Measurements from ENCODE around the gene L3HYPDH.

The L3HYPDH gene

GRCh38 chr14:59480166-59480565 lies 4.0 kb downstream of the L3HYPDH start:
- in situ Hi-C loops (cut with MboI; ENCODE audit: low sequenced_read_pairs): no loop called here

- in situ Hi-C loops (cut with MboI; ENCODE audit: low sequenced_read_pairs): no loop called here
These were observed 5.7 kb downstream of the L3HYPDH start for GRCh38 chr14:59478540-59478939.

- in situ Hi-C loops (cut with MboI; ENCODE audit: low sequenced_read_pairs): no loop called here
These were observed 8.5 kb downstream of the L3HYPDH start for GRCh38 chr14:59475709-59476108.

- in situ Hi-C loops (cut with MboI; ENCODE audit: low sequenced_read_pairs): no loop called here
These were observed 10.0 kb downstream of the L3HYPDH start for GRCh38 chr14:59474172-59474571.

DNA sequence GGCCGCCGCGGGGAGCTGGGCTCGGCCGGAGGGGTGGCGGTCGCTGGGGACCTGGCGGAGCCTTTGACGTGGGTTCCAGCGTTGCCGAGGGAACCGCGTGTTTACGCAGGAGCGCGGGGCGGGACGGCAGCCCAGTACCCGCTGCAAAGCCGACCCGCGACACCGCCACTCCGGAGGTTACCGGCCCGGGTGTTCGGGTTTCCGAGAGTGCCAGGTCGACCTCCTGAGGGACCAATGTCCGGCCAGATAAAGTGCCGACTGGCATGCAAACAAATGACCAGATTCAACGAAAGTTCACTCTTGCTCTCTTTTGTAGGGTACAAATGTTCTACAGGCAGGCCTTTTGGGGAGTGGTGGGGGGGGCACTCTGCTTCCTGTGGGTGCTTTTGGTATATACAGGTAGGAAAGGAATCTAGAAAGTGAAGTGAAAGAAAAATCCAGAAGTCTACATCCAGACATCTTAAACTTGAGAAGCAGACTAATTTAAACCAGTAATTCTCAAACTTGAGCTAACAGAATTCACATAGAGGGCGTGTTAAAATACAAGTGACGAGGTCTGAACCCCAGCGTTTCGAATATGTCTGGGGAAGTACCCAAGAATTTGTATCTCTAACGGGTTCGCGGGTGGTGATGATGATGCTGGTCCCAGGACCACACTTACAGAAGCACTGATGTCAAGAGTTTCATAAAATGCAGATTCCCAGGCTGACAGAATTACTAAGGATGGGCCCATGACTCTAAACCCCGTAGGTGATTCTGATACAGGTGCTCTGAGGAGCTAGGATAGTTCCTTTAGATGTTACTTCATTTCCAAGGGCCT lies 18.7 kb downstream of the L3HYPDH start, which contains the start of gene GPR135:
Gene GPR135 (minus strand): TSS at position 65 of the 820 bp plus-strand sequence. CDS start 154 bp downstream, outside the sequence.
- in situ Hi-C loops (cut with MboI; ENCODE audit: low sequenced_read_pairs): no loop called here

GRCh38 chr14:59464486-59465315 lies 19.5 kb downstream of the L3HYPDH start:
- in situ Hi-C loops (cut with MboI; ENCODE audit: low sequenced_read_pairs): no loop called here

DNA sequence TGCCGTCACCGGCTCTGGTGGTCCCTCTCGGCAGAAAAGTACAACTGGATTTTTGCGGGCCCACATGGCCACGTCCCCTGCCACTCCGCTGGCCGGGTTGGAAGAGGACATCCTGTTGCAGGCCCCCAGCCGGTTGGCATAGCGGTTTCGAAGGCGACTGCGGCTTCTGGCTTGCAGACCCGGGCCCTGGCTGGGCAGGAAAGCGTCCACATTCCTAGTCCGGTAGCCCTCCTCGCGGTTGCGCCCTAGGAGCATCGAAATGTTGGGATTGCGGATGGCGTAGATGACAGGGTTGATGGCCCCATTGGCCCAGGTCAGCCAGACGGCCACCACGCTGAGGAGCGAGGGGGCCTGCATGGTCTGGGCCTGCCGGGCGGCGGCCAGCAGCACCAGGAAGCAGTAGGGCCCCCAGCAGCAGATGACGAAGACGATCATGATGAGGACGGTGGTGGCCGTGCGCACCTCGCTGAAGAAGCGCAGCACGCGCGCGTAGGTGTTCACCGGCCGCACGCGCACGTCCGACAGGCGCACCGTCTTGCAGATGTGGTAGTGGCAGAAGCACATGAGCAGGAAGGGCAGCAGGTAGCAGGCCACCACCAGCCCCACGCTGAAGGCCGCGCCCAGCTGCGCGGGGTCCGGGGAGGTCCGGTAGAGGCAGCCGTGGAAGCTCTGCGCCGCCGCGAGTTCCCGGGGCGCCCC lies 20.3 kb downstream of the L3HYPDH start:
- in situ Hi-C loops (cut with MboI; ENCODE audit: low sequenced_read_pairs): no loop called here

DNA sequence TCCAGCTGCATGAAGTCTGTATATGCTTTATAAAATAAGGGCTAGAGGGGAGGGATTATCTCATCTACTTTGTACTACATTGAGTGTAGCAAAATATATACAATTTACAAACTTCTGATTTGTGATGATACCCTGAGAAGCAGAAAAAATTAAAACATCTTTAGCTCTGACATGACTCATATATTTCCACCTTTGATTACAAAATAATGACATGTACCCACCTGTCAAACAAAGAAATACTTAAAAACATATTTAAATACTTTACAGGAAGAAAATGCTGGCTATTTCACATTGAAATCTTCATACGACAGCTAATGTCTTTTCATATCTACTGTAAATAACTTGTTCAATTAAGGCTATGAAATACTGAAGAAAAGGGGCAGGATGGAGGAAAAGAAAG lies 22.3 kb downstream of the L3HYPDH start:
- in situ Hi-C loops (cut with MboI; ENCODE audit: low sequenced_read_pairs): no loop called here

GRCh38 chr14:59460378-59460777 lies 23.8 kb downstream of the L3HYPDH start:
- in situ Hi-C loops (cut with MboI; ENCODE audit: low sequenced_read_pairs): no loop called here

- in situ Hi-C loops (cut with MboI; ENCODE audit: low sequenced_read_pairs): no loop called here
These were observed 25.7 kb downstream of the L3HYPDH start for GRCh38 chr14:59458486-59458885.

- in situ Hi-C loops (cut with MboI; ENCODE audit: low sequenced_read_pairs): no loop called here
These were observed 28.8 kb downstream of the L3HYPDH start for GRCh38 chr14:59455411-59455810.

DNA sequence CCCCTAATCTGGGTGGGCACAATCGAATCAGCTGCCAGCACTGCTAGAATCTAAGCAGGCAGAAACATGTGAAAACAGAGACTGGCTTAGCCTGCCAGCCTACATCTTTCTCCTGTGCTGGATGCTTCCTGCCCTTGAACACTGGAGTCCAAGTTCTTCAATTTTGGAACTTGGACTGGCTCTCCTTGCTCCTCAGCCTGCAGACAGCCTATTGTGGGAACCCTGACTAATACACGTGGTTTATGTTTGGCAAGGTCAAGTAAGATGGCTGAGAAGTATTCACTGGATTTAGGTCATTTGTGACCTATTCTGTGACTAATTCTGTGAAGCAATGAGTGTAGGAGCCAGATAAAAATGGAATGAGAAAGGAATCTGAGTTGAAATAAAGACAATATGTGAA lies 30.1 kb downstream of the L3HYPDH start:
- in situ Hi-C loops (cut with MboI; ENCODE audit: low sequenced_read_pairs): no loop called here

- in situ Hi-C loops (cut with MboI; ENCODE audit: low sequenced_read_pairs): no loop called here
These were observed 32.4 kb downstream of the L3HYPDH start for GRCh38 chr14:59451849-59452248.

DNA sequence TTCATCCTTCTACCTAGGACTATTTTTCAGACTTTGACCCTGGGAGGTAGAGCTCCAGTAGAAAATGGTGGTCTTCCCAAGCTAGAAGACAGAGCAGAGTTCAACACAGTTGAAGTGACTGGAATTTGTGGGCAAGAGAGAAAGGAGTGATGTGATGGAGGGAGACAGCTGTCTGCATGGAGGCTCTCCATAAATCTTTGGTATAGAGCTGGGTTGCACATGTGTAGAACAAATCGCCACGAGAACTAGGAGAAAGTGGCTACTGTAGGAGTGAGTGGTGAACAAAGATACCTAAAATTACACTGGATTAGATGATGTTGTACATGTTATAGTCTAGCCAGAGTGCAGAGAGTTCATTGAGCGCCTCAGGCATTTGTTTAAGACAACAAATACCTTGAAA lies 33.5 kb downstream of the L3HYPDH start:
- in situ Hi-C loops (cut with MboI; ENCODE audit: low sequenced_read_pairs): no loop called here

DNA sequence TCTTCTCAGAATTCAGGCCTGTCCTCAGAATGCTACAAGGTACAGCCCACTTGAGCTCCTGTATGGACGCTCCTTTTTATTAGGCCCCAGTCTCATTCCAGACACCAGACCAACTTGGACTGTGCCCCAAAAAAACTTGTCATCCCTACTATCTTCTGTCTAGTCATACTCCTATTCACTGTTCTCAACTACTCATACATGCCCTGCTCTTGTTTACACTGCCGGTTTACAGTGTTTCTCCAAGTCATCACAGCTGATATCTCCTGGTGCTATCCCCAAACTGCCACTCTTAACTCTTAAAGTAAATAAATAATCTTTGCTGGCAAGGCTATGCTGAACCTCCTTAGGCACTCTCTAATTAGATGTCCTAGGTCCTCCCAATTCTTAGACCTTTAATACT lies 35.5 kb downstream of the L3HYPDH start:
- in situ Hi-C loops (cut with MboI; ENCODE audit: low sequenced_read_pairs): loop anchor here (10.0 kb wide), 1 partner anchor 324 kb away; no protein-coding TSS in a partner anchor

DNA sequence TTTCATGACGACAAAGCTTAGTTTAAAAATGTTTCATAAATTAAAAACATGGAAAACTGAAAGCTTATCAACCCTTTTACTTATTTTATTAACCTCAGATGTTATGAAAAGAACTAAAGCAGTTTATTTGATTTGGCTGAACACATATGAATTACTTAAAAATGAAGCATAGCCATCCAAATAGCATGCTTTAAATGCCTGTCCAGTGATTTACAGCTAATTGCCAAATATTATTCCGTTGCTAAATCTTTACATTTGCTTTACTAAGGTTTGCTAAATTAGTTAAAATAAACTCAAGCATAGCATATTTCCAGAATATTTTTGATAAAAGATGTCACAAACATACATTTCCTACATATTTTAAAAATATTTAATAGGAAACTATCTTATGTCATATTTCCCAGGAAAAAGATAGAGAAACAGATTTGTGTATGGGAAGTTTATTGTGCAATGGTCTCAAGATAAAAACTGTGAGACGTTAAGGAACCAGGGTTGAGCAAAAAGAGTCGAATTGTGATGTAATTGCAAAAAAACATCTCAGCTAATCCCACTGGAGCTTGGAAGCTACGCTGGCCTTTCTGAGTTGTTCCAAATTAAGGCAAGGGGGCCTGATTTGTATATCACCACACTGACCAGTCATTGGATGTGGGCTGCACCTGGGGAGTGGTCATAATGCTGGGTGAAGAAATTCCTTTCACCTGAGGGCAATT lies 44.8 kb downstream of the L3HYPDH start:
- in situ Hi-C loops (cut with MboI; ENCODE audit: low sequenced_read_pairs): no loop called here

DNA sequence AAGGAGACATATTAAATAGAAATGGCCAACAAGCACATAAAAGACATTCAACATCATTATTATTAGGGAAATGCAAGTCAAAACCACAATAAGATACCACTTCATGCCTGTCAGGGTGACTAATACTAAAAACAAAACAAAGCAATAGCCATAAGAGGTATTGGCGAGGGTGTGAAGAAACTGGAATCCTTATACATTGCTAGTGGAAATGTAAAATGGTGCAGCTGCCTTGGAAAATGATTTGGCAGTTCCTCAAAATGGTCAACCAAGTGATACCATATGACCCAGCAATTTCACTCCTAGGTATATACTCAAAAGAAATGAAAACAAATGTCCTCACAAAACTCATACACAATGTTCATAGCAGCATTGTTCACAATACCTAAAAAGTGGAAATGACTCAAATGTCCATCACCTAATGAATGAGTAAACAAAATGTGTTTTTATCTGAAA lies 46.0 kb downstream of the L3HYPDH start:
- in situ Hi-C loops (cut with MboI; ENCODE audit: low sequenced_read_pairs): no loop called here

DNA sequence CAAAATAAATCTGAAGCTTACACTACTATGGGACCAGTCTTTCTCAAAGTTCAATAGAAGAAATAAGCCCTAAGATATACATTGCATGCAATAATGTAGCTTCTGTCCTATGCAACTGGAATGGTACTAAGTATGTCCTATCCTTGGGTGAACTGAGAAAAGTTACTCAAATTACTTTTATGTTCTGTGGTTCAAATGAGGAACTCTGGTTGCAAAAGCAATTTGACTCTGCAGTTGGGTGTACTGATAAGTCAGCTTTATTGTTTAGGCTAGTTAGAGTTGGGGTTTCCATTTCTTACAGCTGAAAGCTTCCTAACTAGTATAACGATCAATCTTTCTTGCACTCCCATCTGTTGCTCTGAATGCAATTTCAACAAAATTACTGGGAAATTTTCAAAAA lies 48.2 kb downstream of the L3HYPDH start:
- in situ Hi-C loops (cut with MboI; ENCODE audit: low sequenced_read_pairs): no loop called here

- in situ Hi-C loops (cut with MboI; ENCODE audit: low sequenced_read_pairs): no loop called here
These were observed 49.1 kb downstream of the L3HYPDH start for GRCh38 chr14:59435101-59435500.

- in situ Hi-C loops (cut with MboI; ENCODE audit: low sequenced_read_pairs): no loop called here
These were observed 54.4 kb downstream of the L3HYPDH start for GRCh38 chr14:59429790-59430189.

Measured in HL-60/S4 treated with phorbol 12-myristate 13-acetate at 8.2 ng/mL for 4 days and 3 days (cell line).